Ishikawa (cell line): ENCODE measurements around the gene AFM.

ENCODE experiments used
- CEBPB ChIP-seq: IDR thresholded peaks from 2 replicates; pipeline ENCODE4 v1.6.1; 2012
- CREB1 ChIP-seq: IDR thresholded peaks from 2 replicates; pipeline ENCODE4 v1.6.1; 2012; ENCODE audit warnings: low read depth
- EGR1 ChIP-seq: IDR thresholded peaks from 2 replicates; pipeline ENCODE4 v1.6.1; 2012
- EP300 ChIP-seq: IDR thresholded peaks from 2 replicates; pipeline ENCODE4 v1.6.1; 2012; ENCODE audit warnings: borderline replicate concordance
- FOXM1 ChIP-seq: IDR thresholded peaks from 2 replicates; pipeline ENCODE4 v1.6.1; 2012; ENCODE audit warnings: low read depth, borderline replicate concordance
- NFIC ChIP-seq: IDR thresholded peaks from 2 replicates; pipeline ENCODE4 v1.6.1; 2012
- RAD21 ChIP-seq: IDR thresholded peaks from 2 replicates; pipeline ENCODE4 v1.6.1; 2012; ENCODE audit warnings: low read depth
- TAF1 ChIP-seq: IDR thresholded peaks from 2 replicates; pipeline ENCODE4 v1.6.1; 2012; ENCODE audit warnings: low read depth, mild to moderate bottlenecking
- TCF12 ChIP-seq: IDR thresholded peaks from 2 replicates; pipeline ENCODE4 v1.6.1; 2012; ENCODE audit warnings: low read depth
- TEAD4 ChIP-seq: IDR thresholded peaks from 2 replicates; pipeline ENCODE4 v1.6.1; 2012
- YY1 ChIP-seq: IDR thresholded peaks from 2 replicates; pipeline ENCODE4 v1.6.1; 2012; ENCODE audit warnings: low read depth
- ZBTB7A ChIP-seq: IDR thresholded peaks from 2 replicates; pipeline ENCODE4 v1.6.1; 2012; ENCODE audit warnings: low read depth
- TF ChIP-seq, protein P1 (sequence below): IDR thresholded peaks from 2 replicates; pipeline ENCODE4 v1.6.1; 2012
- TF ChIP-seq, protein P2 (sequence below): IDR thresholded peaks from 2 replicates; pipeline ENCODE4 v1.6.1; 2012
- TF ChIP-seq, protein P3 (sequence below): IDR thresholded peaks from 2 replicates; pipeline ENCODE4 v1.6.1; 2012; ENCODE audit warnings: low read depth, mild to moderate bottlenecking

The AFM gene

DNA sequence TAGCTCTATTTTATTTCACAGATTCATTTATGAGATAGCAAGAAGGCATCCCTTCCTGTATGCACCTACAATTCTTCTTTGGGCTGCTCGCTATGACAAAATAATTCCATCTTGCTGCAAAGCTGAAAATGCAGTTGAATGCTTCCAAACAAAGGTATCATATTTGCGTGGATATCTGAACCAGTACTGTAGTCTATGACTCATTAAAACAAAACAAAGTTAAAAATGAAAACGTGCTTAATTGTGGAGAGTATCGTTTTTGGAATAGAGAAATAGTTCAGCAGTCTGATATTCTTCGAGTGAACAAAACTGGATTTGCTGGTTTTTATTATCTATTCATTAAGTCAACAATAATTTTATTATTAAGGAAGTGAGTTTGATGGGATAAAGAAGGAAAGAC, 39.3 kb upstream of the AFM start:
- TF ChIP-seq, protein P1, sequence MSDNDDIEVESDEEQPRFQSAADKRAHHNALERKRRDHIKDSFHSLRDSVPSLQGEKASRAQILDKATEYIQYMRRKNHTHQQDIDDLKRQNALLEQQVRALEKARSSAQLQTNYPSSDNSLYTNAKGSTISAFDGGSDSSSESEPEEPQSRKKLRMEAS, result no peak
- no peak for TF ChIP-seq TEAD4
- TF ChIP-seq, protein P2, sequence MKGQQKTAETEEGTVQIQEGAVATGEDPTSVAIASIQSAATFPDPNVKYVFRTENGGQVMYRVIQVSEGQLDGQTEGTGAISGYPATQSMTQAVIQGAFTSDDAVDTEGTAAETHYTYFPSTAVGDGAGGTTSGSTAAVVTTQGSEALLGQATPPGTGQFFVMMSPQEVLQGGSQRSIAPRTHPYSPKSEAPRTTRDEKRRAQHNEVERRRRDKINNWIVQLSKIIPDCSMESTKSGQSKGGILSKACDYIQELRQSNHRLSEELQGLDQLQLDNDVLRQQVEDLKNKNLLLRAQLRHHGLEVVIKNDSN, result no peak
- no peak for TF ChIP-seq CREB1
- TF ChIP-seq CEBPB, result no peak
- no peak for TF ChIP-seq EGR1
- TF ChIP-seq TAF1, result no peak
- no peak for TF ChIP-seq YY1
- TF ChIP-seq NFIC, result no peak

DNA sequence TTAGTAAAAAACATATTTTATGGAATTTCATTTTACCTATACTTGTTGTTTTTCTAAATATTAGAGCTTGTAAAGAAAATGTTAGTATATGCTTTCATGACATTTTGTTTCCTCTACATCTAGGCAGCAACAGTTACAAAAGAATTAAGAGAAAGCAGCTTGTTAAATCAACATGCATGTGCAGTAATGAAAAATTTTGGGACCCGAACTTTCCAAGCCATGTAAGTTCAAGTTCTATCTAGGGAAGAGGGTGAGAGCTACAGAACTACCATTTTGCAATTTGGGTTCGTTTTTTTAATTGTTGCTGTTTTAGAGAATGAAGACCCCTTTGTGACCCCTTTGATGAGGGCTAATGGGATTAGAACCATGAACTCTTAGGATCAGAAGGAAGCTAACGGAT, 38.3 kb upstream of the AFM start:
- TF ChIP-seq EGR1 (no peak), FOXM1 (no peak), NFIC (no peak), CREB1 (no peak), YY1 (no peak), CEBPB (no peak), TCF12 (no peak), EP300 (no peak), TAF1 (no peak), TEAD4 (no peak), RAD21 (no peak), ZBTB7A (no peak)
- TF ChIP-seq, protein P3, sequence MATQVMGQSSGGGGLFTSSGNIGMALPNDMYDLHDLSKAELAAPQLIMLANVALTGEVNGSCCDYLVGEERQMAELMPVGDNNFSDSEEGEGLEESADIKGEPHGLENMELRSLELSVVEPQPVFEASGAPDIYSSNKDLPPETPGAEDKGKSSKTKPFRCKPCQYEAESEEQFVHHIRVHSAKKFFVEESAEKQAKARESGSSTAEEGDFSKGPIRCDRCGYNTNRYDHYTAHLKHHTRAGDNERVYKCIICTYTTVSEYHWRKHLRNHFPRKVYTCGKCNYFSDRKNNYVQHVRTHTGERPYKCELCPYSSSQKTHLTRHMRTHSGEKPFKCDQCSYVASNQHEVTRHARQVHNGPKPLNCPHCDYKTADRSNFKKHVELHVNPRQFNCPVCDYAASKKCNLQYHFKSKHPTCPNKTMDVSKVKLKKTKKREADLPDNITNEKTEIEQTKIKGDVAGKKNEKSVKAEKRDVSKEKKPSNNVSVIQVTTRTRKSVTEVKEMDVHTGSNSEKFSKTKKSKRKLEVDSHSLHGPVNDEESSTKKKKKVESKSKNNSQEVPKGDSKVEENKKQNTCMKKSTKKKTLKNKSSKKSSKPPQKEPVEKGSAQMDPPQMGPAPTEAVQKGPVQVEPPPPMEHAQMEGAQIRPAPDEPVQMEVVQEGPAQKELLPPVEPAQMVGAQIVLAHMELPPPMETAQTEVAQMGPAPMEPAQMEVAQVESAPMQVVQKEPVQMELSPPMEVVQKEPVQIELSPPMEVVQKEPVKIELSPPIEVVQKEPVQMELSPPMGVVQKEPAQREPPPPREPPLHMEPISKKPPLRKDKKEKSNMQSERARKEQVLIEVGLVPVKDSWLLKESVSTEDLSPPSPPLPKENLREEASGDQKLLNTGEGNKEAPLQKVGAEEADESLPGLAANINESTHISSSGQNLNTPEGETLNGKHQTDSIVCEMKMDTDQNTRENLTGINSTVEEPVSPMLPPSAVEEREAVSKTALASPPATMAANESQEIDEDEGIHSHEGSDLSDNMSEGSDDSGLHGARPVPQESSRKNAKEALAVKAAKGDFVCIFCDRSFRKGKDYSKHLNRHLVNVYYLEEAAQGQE, result no peak
- TF ChIP-seq, protein P1, result no peak
- TF ChIP-seq, protein P2, result no peak

DNA sequence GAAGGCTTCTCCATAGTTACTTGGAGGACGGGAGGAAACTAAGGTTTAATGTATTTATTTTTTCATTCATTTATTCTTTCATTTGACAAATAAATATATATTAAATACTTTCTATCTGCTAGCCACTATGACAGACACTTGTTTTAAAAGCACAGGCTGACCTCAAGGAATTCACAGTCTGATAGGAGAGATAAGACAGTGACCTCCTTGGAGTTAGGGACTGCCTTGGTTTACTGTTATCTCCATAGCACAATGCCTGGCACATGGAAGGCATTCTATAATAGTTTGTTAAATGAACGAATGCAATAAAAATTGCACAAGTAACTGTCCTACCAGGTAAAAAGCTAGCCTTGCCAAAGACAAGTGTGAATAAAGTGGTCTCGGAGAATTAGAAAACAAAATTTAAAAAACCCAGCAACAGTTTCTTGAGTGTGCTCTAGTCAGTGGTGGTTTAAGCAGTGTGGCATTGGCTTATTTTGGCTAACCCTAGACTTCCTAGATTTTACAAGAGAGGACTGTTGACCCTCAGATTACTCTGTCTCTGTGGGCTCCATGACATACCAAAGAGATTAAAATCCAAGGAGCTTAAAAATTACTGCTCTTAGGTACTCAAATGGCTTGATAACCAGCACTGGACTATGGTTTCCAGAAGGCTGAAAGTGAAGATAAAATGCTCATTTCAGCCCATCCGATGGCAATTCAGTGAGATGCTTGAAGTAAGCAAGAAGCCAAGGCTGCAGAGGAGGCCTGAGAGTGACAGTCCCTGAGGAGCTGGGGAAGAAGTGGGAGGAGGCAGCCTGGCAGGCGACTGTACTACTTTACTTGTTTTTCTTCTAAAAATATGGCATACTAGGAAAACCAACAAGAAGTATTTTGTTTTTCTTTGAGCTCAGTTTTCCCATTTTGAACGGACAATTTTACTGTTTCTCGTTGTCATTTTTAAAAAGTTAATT, 35.9 kb upstream of the AFM start:
- TF ChIP-seq, protein P2, result no peak
- TF ChIP-seq RAD21, result no peak
- TF ChIP-seq, protein P3, result no peak
- no peak for TF ChIP-seq EGR1
- no peak for TF ChIP-seq NFIC
- TF ChIP-seq YY1, result no peak
- TF ChIP-seq EP300, result no peak
- no peak for TF ChIP-seq TEAD4
- TF ChIP-seq, protein P1, result no peak
- TF ChIP-seq TAF1, result no peak
- no peak for TF ChIP-seq CREB1
- TF ChIP-seq ZBTB7A, result no peak
- no peak for TF ChIP-seq CEBPB
- no peak for TF ChIP-seq TCF12
- TF ChIP-seq FOXM1, result no peak

DNA sequence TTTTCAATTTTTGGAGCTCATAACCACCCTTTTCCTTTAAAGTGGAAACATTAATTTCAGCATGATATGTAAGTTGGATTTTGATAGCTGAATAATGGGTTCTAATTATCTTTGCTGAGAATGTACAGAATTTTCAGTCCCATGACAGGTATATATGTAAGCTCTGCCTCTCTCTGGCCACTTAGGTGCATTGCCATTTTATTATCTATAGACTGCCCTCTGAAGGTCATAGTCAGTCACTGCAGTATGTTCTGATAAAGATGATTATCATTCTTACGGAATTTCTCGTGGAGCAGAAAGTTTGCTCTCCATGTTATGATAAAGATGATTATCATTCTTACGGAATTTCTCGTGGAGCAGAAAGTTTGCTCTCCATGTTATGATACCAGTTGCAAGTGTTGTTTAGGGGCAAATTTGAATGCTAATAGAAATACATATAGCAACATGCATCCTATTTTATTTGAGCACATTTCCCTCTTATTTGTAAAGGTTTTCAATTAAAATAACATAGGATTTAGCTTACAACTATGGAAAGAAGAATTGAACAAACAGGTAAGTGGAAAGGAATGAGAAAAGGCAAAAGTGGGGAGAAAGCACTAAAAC, 35.1 kb upstream of the AFM start:
- TF ChIP-seq RAD21 (peak; percentile 71), YY1 (no peak)

DNA sequence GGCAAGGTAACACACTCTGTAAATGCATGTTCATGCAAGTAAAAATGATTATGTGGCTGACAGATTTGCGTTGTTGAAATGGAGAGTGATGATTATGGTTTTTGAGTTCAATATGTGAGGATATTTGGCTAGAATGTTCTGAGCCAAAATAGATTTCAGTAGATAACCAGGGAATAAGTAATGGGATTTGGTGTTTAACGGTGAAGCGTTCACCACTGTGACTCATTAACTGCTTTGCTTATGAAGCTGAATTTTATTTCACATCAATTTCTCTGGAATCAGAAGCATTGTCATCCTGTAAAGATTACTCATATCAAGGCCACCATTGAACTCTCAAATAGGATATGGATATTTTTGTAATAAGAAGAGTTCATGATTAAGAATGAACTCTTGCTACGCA, 33.9 kb upstream of the AFM start:
- TF ChIP-seq, protein P3, result no peak
- no peak for TF ChIP-seq TAF1
- no peak for TF ChIP-seq ZBTB7A
- TF ChIP-seq TEAD4, result no peak
- no peak for TF ChIP-seq CREB1
- no peak for TF ChIP-seq NFIC
- TF ChIP-seq EP300, result no peak
- no peak for TF ChIP-seq EGR1
- no peak for TF ChIP-seq TCF12
- TF ChIP-seq, protein P1, result no peak
- TF ChIP-seq RAD21, result no peak
- no peak for TF ChIP-seq FOXM1
- TF ChIP-seq YY1, result no peak
- no peak for TF ChIP-seq CEBPB
- TF ChIP-seq, protein P2, result no peak
